GM19099 (cell line): ENCODE results near the gene PRTFDC1.

ENCODE experiments used
- POLR2A ChIP-seq: IDR thresholded peaks from 3 replicates; pipeline ENCODE4 v1.6.1; 2011; ENCODE audit warnings: low read depth; ENCODE audit not compliant: insufficient read length; ENCODE audit errors: extremely low read depth

The PRTFDC1 gene

GRCh38 chr10:24853661-24854060 is 98.7 kb downstream of the PRTFDC1 start:
- TF ChIP-seq POLR2A, result no peak

- TF ChIP-seq POLR2A, result no peak
These were observed 100.8 kb downstream of the PRTFDC1 start for GRCh38 chr10:24851629-24852028.

GRCh38 chr10:24850727-24851296 is 101.6 kb downstream of the PRTFDC1 start:
- no peak for TF ChIP-seq POLR2A

GRCh38 chr10:24849501-24850299 is 102.7 kb downstream of the PRTFDC1 start:
- no peak for TF ChIP-seq POLR2A

- no peak for TF ChIP-seq POLR2A
These were observed 103.4 kb downstream of the PRTFDC1 start for GRCh38 chr10:24849051-24849450.

GRCh38 chr10:24848195-24848594 is 104.2 kb downstream of the PRTFDC1 start:
- no peak for TF ChIP-seq POLR2A

GRCh38 chr10:24847112-24848070 is 105.0 kb downstream of the PRTFDC1 start:
- TF ChIP-seq POLR2A, result no peak

- no peak for TF ChIP-seq POLR2A
These were observed 107.7 kb downstream of the PRTFDC1 start for GRCh38 chr10:24844742-24845141.

GRCh38 chr10:24843256-24843655 is 109.2 kb downstream of the PRTFDC1 start:
- TF ChIP-seq POLR2A, result no peak

- TF ChIP-seq POLR2A, result no peak
These were observed 109.5 kb downstream of the PRTFDC1 start for GRCh38 chr10:24842856-24843255.

GRCh38 chr10:24841530-24841929 is 110.9 kb downstream of the PRTFDC1 start:
- no peak for TF ChIP-seq POLR2A

GRCh38 chr10:24840784-24841183 is 111.6 kb downstream of the PRTFDC1 start:
- no peak for TF ChIP-seq POLR2A

GRCh38 chr10:24834869-24835268 is 117.5 kb downstream of the PRTFDC1 start:
- no peak for TF ChIP-seq POLR2A

- TF ChIP-seq POLR2A, result no peak
These were observed 126.4 kb downstream of the PRTFDC1 start for GRCh38 chr10:24826009-24826408.

- TF ChIP-seq POLR2A, result no peak
These were observed 126.9 kb downstream of the PRTFDC1 start for GRCh38 chr10:24825551-24825950.
